HUES48 (cell line): Measurements from ENCODE around the gene ELF5.
A peak's percentile ranks its signal among the peaks of the same experiment; 100 is the strongest.

Experiments used
- H3K27ac ChIP-seq: one replicate; pipeline ENCODE4 v1.7.0; 2013; ENCODE audit warnings: low read depth, low read length, inconsistent platforms
- H3K27me3 ChIP-seq: 2 replicates; pipeline ENCODE4 v1.6.1; 2013; ENCODE audit warnings: mild to moderate bottlenecking, low read length; ENCODE audit not compliant: control insufficient read depth, insufficient read depth
- H3K36me3 ChIP-seq: 2 replicates; pipeline ENCODE4 v1.6.1; 2013; ENCODE audit warnings: low read length; ENCODE audit not compliant: control insufficient read depth, insufficient read depth
- H3K4me1 ChIP-seq: 2 replicates; pipeline ENCODE4 v1.6.1; 2013; ENCODE audit warnings: mild to moderate bottlenecking, low read length; ENCODE audit not compliant: control insufficient read depth, insufficient read depth
- H3K4me3 ChIP-seq: 2 replicates; pipeline ENCODE4 v1.5.1; 2013; ENCODE audit warnings: mild to moderate bottlenecking, low read depth, low read length
- H3K9ac ChIP-seq: 2 replicates; pipeline ENCODE4 v1.6.1; 2013; ENCODE audit warnings: mild to moderate bottlenecking, low read depth, low read length, moderate library complexity
- H3K9me3 ChIP-seq: 2 replicates; pipeline ENCODE4 v1.6.1; 2013; ENCODE audit warnings: low read length; ENCODE audit not compliant: control insufficient read depth, insufficient read depth

Gene ELF5

GRCh38 chr11:34438529-34439507 is 74.8 kb downstream of the ELF5 start, which contains the start of gene CAT:
Gene CAT, plus strand, starts transcription at chr11:34438934. Its CDS starts 80 bp downstream, at chr11:34439014.
- H3K9ac ChIP-seq: peak within 1 kb of the TSS; percentile 51; the same call in 1 of the 2 replicates
- no peak within 1 kb of the TSS for H3K27ac ChIP-seq
- H3K4me1 ChIP-seq: no peaks in the 10 kb centered on the region
- H3K9me3 ChIP-seq: no peaks in the 10 kb centered on the region; the same call in none of the 2 replicates
- no peaks in the 10 kb centered on the region for H3K36me3 ChIP-seq
- no peaks in the 10 kb centered on the region for H3K27me3 ChIP-seq
- H3K4me3 ChIP-seq: peak within 1 kb of the TSS; percentile 84

DNA sequence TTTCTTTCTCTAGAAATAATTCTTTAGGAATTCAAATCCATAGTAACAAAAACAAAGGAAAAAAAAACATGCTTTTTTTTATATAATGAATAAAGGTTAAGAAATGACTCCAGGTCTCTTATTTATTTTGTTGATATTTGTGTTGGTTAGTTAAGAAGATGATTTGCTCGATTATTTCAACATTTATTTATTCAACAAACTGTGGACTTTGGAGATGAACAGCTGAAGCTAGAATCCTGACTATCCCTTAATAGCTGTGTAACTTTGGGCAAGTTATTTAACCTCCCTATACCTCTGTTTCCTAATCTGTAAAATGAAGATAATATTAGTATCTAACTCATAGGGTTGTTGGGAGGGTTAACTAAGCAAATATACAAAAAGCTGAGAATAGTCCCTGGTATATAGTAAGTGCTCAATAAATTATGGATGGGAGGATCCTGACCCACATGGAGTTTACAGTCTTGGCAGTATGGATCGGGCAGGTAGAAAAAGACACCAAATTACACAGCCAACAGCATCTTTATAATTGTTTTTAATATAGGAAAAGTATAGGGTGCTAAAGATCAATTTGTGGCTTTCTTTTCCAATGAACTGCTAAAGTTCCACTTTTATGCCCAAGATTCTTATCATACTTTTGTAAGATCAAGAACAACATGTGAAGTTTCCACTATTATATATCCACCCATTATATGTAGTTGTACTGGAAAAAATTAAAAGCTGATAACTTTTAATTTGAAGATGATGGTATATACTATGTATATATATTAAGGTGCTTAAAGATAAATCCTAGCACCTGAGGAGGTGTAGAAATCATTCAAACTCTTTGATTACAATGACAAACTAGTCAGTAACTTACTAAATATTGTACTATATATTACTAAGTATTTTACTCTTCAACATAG is 76.1 kb downstream of the ELF5 start:
- Histone ChIP-seq H3K9ac (no peak overlapping the region), H3K27me3 (no peaks in the 10 kb centered on the region), H3K36me3 (no peaks in the 10 kb centered on the region), H3K27ac (no peak overlapping the region), H3K9me3 (no peaks in the 10 kb centered on the region; the same call in none of the 2 replicates), H3K4me1 (no peaks in the 10 kb centered on the region), H3K4me3 (peak overlapping the region; percentile 84; the same call in 1 of the 2 replicates)

DNA sequence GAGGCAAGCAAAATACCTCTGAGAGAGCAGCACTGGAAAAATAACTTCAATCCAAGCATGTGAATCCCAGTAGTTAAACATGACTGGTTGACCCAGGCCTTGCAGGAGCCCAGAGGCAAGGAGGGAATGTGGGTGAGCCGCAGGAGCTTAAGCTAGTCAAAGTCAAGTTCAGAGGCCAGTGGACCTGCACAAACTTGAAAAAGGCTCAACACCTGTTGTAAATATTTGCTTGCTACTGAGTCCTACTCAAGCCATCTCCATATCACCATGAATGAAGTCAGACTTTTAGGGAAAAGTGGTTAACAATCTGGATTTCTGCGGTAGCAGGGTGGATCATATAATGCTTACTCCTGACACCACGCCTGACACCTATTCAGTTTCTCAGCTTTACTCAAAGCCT is 79.7 kb downstream of the ELF5 start:
- Histone ChIP-seq H3K4me3 (no peak overlapping the region), H3K27me3 (no peaks in the 10 kb centered on the region), H3K36me3 (no peaks in the 10 kb centered on the region), H3K27ac (no peak overlapping the region), H3K4me1 (no peaks in the 10 kb centered on the region), H3K9ac (no peak overlapping the region), H3K9me3 (no peaks in the 10 kb centered on the region)

GRCh38 chr11:34432822-34433221 is 80.8 kb downstream of the ELF5 start:
- no peak overlapping the region for H3K27ac ChIP-seq
- H3K4me3 ChIP-seq: no peak overlapping the region
- no peaks in the 10 kb centered on the region for H3K4me1 ChIP-seq
- H3K27me3 ChIP-seq: no peaks in the 10 kb centered on the region
- no peak overlapping the region for H3K9ac ChIP-seq
- no peaks in the 10 kb centered on the region for H3K9me3 ChIP-seq
- H3K36me3 ChIP-seq: no peaks in the 10 kb centered on the region

- H3K4me1 ChIP-seq: no peaks in the 10 kb centered on the region
- H3K36me3 ChIP-seq: no peaks in the 10 kb centered on the region
- no peak overlapping the region for H3K4me3 ChIP-seq
- no peaks in the 10 kb centered on the region for H3K27me3 ChIP-seq
- H3K9ac ChIP-seq: no peak overlapping the region
- no peaks in the 10 kb centered on the region for H3K9me3 ChIP-seq
- H3K27ac ChIP-seq: no peak overlapping the region
These were observed 81.6 kb downstream of the ELF5 start for GRCh38 chr11:34431979-34432378.
